Measurements from ENCODE around the gene UPK1B. TPM values are rescaled to one million over a fixed set of nuclear protein-coding genes. Genes with fewer than 3 reads are reported as not detected.

UPK1B gene
- not detected for total RNA-seq

DNA sequence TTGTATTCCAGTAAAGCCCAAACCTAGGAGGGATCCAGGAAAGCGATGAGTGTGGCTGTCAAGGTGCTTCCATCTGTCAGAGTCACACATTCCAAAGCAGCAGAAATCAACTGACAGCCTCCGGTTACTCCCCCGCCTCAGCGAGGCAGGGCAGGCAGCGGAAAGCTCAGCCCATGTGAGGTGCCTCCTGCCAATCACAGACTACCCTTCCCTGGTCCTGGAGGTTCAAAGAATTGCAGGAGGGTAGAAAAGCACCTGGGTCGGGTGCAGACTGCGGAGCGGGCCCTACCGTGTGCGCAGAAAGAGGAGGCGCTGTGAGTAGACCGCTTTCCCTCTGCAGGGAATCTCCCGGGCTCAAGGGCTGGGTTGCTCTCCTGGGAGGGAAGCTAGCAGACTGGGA, at the start of gene UPK1B:
UPK1B (plus strand) TSS at position 274 of the 400 bp plus-strand sequence. CDS start 13,144 bp downstream, outside the sequence.

GRCh38 chr3:119145500-119146167, 27.8 kb upstream of the UPK1B start, which contains the start of gene TEX55:
TEX55 (plus strand) TSS chr3:119146165; CDS start chr3:119146190, 25 bp downstream.

GRCh38 chr3:119240591-119241434, 67.4 kb downstream of the UPK1B start, which contains the start of gene B4GALT4:
B4GALT4 (minus strand) TSS chr3:119240878; CDS start chr3:119230099, 10,779 bp downstream.

Other genes starting within 250 kb of the UPK1B start
- 19.4 TPM for gene IGSF11, start 138.8 kb upstream of the UPK1B start, total RNA-seq
- gene TEX55, start 27.4 kb upstream of the UPK1B start, total RNA-seq: not detected
- gene B4GALT4, start 67.3 kb downstream of the UPK1B start, total RNA-seq: 14.7 TPM
- 6.9 TPM for gene ARHGAP31, start 120.8 kb downstream of the UPK1B start, total RNA-seq